Measurements from ENCODE around the gene CAMTA1.

GRCh38 chr1:7255303-7256058 lies 470.2 kb downstream of the CAMTA1 start:
- TF ChIP-seq POLR2A (IDR thresholded peaks at IDR 0.05; ENCODE audit: low read length) (no peak), GATA1 (IDR thresholded peaks at IDR 0.05; ENCODE audit: low read depth, low read length) (no peak)

Measured in erythroblast (primary cell).